ENCODE measurements around the gene KRTDAP.
"Not testable (repeated sequence)": the region's sequence is repeated elsewhere in the genome, so short reads cannot be mapped to it uniquely, and the experiment has no call there.

Gene KRTDAP

DNA sequence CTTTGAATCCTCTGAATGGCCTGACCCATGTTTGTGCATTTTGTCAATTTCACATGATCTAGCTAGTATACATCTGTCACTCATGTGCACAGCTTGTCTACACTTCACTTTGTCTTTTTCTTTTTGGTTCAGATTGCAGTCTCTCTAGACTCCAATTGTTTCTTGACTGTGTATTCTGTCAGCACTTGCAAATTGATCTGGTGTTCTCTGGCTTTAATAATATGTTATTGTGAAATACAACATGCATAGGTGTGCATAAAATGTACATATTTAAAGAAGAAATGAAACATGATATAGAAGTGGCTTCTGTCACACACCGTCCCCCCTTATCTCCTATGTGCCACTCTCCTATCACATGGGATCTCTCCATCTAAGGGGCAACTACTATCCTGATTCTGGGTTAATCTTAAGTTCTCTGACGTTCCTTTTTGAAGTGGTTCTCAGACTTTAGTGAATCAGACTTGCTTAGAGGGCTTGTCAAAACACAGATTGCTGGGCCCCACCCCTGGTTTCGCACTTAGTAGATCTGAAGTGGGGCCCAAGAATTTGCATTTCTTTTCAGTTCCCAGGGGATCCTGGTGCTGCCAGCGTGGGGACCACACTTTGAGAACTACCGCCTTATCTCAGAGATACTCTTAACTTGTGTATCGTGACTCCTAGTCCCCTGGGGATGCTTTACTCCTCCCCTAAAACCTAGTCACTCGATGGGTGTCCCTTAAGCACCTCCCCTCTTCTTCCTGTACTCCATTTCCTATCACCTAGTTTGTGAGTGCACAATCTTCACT lies 5.8 kb downstream of the KRTDAP start:
- DNase-seq (ENCODE audit: insufficient read length, low spot score) (no peak), FAIRE-seq (no peak)
- TF ChIP-seq POLR2A (IDR thresholded peaks at IDR 0.05; ENCODE audit: low read depth, low read length), result no peak

GRCh38 chr19:35483089-35483488 lies 7.2 kb downstream of the KRTDAP start:
- DNase-seq (ENCODE audit: insufficient read length, low spot score) (no peak), FAIRE-seq (no peak)
- TF ChIP-seq POLR2A (IDR thresholded peaks at IDR 0.05; ENCODE audit: low read depth, low read length), result no peak

- no peak for TF ChIP-seq POLR2A (IDR thresholded peaks at IDR 0.05; ENCODE audit: low read depth, low read length)
- DNase-seq (ENCODE audit: insufficient read length, low spot score), result no peak
- no peak for FAIRE-seq
Observed at GRCh38 chr19:35478794-35479677, 11.2 kb downstream of the KRTDAP start.

DNA sequence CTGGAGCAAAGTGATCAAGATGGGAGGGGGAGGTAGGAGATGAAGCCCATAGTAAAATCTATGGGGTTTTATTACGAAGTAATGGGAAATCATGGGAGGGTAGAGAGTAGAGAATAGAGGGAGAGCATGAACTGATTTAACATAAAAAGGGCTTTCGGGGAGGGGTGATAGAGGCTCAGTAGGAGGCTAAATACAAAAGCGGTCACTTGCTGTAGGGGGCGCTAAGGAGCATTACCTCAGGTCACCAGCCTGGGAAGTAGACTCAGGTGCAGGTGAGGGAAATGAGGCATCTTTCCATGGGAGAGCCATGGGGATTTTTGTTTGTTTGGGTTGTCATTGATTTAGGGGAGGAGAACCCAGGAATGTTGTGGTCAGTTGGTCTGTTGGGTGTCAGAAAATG lies 14.1 kb downstream of the KRTDAP start:
- DNase-seq (ENCODE audit: insufficient read length, low spot score) (no peak), FAIRE-seq (no peak)
- TF ChIP-seq POLR2A (IDR thresholded peaks at IDR 0.05; ENCODE audit: low read depth, low read length), result no peak

DNA sequence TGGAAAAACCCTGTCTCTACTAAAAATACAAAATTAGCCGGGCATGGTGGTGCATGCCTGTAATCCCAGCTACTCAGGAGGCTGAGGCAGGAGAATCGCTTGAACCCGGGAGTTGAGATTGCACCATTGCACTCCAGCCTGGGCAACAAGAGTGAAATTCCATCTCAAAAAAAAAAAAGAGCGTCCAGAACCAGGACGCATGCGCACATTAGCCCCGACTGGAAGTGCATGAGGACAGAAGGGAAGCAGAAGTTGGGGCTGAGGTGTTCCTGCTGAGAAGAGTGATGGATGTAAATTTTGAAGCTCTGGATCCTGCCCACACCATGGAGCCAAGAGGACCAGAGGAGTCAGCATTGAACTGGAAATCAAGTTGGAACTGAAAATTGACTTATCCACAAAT lies 15.7 kb downstream of the KRTDAP start:
- FAIRE-seq; DNase-seq (ENCODE audit: insufficient read length, low spot score): not testable (repeated sequence)

DNA sequence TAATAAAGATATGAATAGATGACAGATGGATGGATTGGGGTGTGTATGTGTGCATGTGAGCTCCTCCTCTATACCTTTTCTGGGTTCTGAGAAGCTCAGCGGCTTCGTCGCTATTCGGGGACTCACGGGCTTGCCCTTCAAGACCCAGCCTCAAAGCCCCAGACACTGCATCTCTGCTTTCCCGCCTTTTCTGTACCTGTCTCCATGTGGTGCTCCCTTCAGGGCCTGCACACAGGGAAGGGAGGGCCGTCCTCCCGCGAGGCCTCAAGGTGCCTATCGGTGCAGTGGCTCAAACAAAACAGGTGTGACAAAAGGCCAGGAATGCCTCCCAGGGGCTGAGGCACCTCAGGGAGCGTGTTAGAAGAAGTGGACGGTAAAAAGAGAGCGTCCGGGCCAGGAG lies 16.2 kb downstream of the KRTDAP start:
- FAIRE-seq, result no peak
- no peak for TF ChIP-seq POLR2A (IDR thresholded peaks at IDR 0.05; ENCODE audit: low read depth, low read length)

DNA sequence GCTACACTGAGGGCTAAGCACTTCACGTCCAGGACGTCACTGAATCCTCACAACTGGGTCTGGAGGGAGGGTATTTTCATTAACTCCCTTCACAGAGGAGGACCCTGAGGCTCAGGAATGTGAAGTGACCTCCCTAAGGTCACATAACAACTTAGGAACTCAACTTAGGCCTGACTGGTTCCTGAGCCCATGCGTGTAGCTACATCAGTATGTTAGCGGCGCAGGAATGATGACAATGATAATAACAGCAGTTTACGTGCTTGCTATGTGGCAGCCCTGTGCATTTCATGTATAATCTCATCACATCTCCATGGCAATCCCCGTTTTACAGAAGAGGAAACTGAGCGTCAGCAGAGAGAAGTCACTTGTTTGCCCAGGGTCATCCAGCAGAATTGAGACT lies 18.3 kb downstream of the KRTDAP start:
- no peak for TF ChIP-seq POLR2A (IDR thresholded peaks at IDR 0.05; ENCODE audit: low read depth, low read length)
- DNase-seq (ENCODE audit: insufficient read length, low spot score), result no peak
- no peak for FAIRE-seq

More for the DNA sequence above, 16.2 kb downstream of the KRTDAP start:
- no peak for DNase-seq (ENCODE audit: insufficient read length, low spot score)

DNA sequence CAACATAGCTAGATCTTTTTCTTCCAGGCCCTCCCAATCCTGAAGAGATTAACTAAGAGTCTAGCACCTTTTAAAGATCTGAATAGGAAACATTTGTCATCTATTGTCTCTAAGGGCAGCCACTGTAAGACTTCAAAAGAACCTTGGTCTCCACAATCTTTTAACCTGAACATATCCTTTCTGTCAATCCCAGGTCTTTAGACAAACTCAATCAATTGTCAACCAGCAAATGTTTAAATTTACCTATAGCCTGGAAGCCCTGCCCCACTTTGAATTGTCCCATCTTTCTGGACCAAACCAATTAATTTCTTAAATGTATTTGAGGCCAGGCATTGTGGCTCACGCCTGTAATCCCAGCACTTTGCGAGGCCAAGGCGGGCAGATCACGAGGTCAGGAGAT lies 19.2 kb downstream of the KRTDAP start:
- not testable (repeated sequence) for DNase-seq (ENCODE audit: insufficient read length, low spot score); FAIRE-seq

DNA sequence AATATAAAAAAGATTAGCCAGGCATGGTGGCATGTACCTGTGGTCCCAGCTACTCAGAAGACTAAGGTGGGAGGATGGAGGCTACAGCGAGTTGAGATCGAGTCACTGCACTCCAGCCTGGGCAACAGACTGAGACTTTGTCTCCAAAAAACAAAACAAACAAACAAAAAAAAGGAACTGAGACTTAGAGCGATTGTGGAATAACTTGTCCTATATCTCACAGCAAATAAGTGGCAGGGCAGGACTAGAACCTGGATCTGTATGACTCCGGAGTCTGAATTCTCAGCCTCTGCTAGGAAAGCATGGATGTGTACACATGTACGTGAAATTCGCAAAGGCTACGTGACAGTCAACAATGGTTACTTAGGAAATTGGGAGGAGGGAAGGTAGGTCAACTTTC lies 20.1 kb downstream of the KRTDAP start:
- DNase-seq (ENCODE audit: insufficient read length, low spot score) (no peak), FAIRE-seq (no peak)
- no peak for TF ChIP-seq POLR2A (IDR thresholded peaks at IDR 0.05; ENCODE audit: low read depth, low read length)

DNA sequence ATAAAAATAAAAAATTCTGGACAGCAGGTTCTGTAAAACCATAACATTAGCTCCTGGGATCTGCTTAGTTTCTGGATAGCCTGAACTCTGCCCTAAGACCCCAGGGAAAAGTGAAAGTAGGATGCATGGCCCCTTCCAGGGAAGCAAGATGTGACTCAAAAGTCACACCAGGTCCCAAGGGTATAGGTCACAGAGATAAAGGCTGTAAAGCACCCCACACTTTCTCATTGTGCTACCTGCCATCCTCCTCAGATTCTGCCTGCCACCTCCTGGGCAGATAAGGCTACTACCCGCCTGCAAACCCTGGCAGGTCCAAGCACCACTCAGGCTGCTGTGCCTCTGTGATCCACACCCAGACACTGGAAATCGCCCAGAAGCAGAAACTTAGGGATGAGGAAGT lies 21.6 kb downstream of the KRTDAP start:
- FAIRE-seq (peak; percentile 43), DNase-seq (ENCODE audit: insufficient read length, low spot score) (peak; percentile 70)
- TF ChIP-seq POLR2A (IDR thresholded peaks at IDR 0.05; ENCODE audit: low read depth, low read length), result no peak

DNA sequence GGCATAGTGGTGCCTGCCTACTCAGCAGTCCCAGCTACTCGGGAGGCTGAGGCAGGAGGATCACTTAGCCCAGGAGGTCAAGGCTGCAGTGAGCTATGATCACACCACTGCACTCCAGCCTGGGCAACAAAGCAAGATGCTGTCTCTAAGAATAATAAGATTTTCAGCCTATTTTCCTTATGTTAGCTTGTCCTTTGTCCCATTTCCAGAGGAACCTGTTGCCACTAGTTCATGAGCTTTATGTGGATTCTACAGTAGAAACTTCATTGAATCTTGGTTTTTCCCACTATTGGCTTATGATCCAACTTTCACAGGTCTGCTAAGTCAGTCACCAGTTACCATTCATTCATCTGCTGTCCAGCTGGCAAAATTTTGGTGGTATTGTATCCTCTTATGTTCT lies 24.0 kb downstream of the KRTDAP start:
- TF ChIP-seq POLR2A (IDR thresholded peaks at IDR 0.05; ENCODE audit: low read depth, low read length), result no peak
- FAIRE-seq (no peak), DNase-seq (ENCODE audit: insufficient read length, low spot score) (no peak)

- not testable (repeated sequence) for DNase-seq (ENCODE audit: insufficient read length, low spot score); FAIRE-seq
Observed at GRCh38 chr19:35462956-35463355, 27.3 kb downstream of the KRTDAP start.

DNA sequence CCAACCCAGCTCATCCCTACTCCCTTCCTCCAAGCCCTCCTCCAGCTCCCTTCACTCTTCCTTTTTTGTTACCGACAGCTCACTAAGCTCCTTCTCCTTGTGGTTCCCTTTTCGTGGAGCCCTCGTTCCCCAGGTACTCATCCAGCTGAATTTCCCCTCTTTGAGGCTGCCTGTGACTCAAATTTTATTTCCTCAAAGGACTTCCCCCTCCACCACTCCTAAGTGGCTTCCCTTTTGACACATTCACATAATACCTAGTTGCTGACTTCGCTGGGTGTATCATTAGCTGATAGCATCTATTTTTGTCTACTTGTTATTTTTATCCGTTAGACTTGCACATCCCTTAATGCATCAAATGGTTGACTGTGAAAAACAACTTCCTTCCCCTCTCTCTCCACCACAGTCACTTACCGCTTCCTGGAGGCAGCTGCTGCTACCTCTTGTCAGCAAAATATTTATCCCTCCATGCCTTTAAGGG lies 27.7 kb downstream of the KRTDAP start:
- no peak for FAIRE-seq
- no peak for DNase-seq (ENCODE audit: insufficient read length, low spot score)

DNA sequence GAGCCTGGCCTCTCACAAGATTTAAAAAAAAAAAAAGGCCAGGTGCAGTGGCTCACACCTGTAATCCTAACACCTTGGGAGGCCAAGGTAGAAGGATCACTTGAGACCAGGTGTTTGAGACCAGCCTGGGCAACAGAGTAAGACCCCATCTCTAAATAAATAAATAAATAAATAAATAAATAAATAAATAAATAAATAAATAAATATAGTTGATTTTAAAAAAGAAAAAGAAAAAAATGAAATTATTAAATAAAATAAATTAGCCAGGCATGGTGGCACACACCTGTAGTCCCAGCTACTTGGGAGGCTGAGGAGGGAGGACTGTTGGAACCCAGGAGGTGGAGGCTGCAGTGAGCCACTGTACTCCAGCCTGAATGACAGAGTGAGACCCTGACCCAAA lies 28.5 kb downstream of the KRTDAP start:
- FAIRE-seq; DNase-seq (ENCODE audit: insufficient read length, low spot score): not testable (repeated sequence)

More for the DNA sequence above, 27.7 kb downstream of the KRTDAP start:
- TF ChIP-seq POLR2A (IDR thresholded peaks at IDR 0.05; ENCODE audit: low read depth, low read length), result no peak

- no peak for TF ChIP-seq POLR2A (IDR thresholded peaks at IDR 0.05; ENCODE audit: low read depth, low read length)
- DNase-seq (ENCODE audit: insufficient read length, low spot score), result no peak
- FAIRE-seq, result no peak
Observed at GRCh38 chr19:35461060-35461459, 29.2 kb downstream of the KRTDAP start.
